Progenitor cell of endocrine pancreas (in vitro differentiated cells): ENCODE results near the gene STK17B. TPM values are rescaled to one million over a fixed set of nuclear protein-coding genes. Genes with fewer than 3 reads are reported as not detected.

Experiments used
- DNase-seq: peaks from one replicate; pipeline ENCODE4 v3.0.0; 2021; ENCODE audit warnings: low spot score; ENCODE audit not compliant: unreplicated experiment
- H3K27ac Mint-ChIP-seq: 2 replicates; pipeline ENCODE4 v1.8.0; 2021; ENCODE audit warnings: mild to moderate bottlenecking, moderate library complexity, mixed read lengths
- H3K27me3 Mint-ChIP-seq: 2 replicates; pipeline ENCODE4 v1.8.0; 2021; ENCODE audit warnings: mixed read lengths
- H3K36me3 Mint-ChIP-seq: 2 replicates; pipeline ENCODE4 v1.8.0; 2022; ENCODE audit warnings: mixed read lengths; ENCODE audit not compliant: insufficient read depth
- H3K4me1 Mint-ChIP-seq: 2 replicates; pipeline ENCODE4 v1.8.0; 2021; ENCODE audit warnings: low read depth, mixed read lengths
- H3K4me3 Mint-ChIP-seq: 2 replicates; pipeline ENCODE4 v1.8.0; 2021; ENCODE audit warnings: low read depth, mild to moderate bottlenecking, moderate library complexity, mixed read lengths
- H3K9me3 Mint-ChIP-seq: 2 replicates; pipeline ENCODE4 v1.8.0; 2021; ENCODE audit warnings: low read depth, mixed read lengths
- total RNA-seq: library from RNA; stranded (reverse); gene quantifications from 2 replicates; pipeline ENCODE4 v1.2.1, GENCODE V29; 2021
- TF ChIP-seq, protein P1 (sequence below): fragments of 200-600 bp; sonication (generic); IDR thresholded peaks from one replicate; pipeline ENCODE4 v1.5.0; 2021; ENCODE audit warnings: antibody characterized with exemption, mild to moderate bottlenecking; ENCODE audit not compliant: unreplicated experiment

STK17B gene
- total RNA-seq, 1 donor from 2014 or later: 3.4 TPM

DNA sequence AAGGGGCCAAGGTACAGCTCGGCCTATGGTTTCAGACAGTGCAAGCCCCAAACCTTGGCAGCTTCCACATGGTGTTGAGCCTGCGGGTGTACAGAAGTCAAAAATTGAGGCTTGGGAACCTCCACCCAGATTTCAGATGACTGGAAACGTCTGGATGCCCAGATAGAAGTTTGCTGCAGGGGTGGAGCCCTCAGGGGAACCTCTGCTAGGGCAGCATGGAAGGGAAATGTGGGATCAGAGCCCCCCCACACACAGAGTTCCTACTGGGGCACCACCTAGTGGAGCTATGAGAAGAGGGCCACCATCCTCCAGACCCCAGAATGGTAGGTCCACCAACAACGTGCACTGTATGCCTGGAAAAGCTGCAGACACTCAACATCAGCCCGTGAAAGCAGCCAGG, 87.8 kb downstream of the STK17B start:
- TF ChIP-seq, protein P1, sequence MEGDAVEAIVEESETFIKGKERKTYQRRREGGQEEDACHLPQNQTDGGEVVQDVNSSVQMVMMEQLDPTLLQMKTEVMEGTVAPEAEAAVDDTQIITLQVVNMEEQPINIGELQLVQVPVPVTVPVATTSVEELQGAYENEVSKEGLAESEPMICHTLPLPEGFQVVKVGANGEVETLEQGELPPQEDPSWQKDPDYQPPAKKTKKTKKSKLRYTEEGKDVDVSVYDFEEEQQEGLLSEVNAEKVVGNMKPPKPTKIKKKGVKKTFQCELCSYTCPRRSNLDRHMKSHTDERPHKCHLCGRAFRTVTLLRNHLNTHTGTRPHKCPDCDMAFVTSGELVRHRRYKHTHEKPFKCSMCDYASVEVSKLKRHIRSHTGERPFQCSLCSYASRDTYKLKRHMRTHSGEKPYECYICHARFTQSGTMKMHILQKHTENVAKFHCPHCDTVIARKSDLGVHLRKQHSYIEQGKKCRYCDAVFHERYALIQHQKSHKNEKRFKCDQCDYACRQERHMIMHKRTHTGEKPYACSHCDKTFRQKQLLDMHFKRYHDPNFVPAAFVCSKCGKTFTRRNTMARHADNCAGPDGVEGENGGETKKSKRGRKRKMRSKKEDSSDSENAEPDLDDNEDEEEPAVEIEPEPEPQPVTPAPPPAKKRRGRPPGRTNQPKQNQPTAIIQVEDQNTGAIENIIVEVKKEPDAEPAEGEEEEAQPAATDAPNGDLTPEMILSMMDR: no peak
- no peaks in the 10 kb centered on the region for H3K4me1 Mint-ChIP-seq
- no peak overlapping the region for H3K27ac Mint-ChIP-seq
- no peak overlapping the region for H3K4me3 Mint-ChIP-seq
- peaks cover 14% of the 10 kb centered on the region for H3K9me3 Mint-ChIP-seq
- no peaks in the 10 kb centered on the region for H3K27me3 Mint-ChIP-seq
- DNase-seq: no peak
- H3K36me3 Mint-ChIP-seq: peaks cover 2% of the 10 kb centered on the region

Other genes with a start within 250 kb of the STK17B start
- gene DNAH7, start 102.7 kb downstream of the STK17B start, total RNA-seq: 5.7 and 5.9 TPM in 2 replicates